Fibroblast of peridontal ligament (primary cell): ENCODE measurements around the gene MYCT1.

Source experiments
- DNase-seq: peaks from one replicate; pipeline ENCODE4 v3.0.0-alpha.2; 2010; ENCODE audit errors: extremely low read depth

Gene MYCT1

DNA sequence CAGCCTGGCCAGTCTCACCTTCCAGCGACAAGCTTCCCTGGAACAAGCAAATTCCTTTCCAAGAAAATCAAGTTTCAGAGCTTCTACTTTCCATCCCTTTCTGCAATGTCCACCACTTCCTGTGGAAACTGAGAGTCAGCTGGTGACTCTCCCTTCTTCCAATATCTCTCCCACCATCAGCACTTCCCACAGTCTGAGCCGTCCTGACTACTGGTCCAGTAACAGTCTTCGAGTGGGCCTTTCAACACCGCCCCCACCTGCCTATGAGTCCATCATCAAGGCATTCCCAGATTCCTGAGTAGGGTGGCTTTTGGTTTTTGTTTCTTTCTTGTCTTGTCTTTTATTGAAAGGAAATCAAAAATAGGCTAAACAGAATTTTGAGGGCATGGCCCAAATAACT lies 24.3 kb downstream of the MYCT1 start:
- DNase-seq: no peak

DNA sequence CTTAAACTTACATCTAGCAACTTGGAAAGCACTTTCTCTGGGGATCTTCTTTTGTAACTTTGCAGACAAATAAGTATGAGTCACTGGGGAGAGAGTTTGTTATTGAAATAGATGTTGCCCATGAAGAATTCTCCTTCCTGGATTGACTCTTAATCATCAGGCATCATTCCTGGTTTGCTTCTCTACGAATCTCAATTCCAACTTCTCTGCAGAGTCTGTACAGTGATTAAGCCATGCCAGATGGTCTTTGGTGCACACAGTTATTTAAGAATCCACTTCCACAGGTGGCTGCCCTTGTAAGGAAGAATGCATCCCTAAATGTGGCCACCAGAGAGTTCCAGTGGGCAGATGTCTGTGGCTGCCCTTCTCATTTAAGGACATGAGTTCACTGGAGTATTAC lies 25.7 kb downstream of the MYCT1 start:
- peak; percentile 77 for DNase-seq

GRCh38 chr6:152726313-152726712 lies 28.6 kb downstream of the MYCT1 start:
- DNase-seq: no peak

GRCh38 chr6:152727507-152727906 lies 29.8 kb downstream of the MYCT1 start:
- DNase-seq: no peak

GRCh38 chr6:152734630-152735029 lies 36.9 kb downstream of the MYCT1 start:
- no peak for DNase-seq

DNA sequence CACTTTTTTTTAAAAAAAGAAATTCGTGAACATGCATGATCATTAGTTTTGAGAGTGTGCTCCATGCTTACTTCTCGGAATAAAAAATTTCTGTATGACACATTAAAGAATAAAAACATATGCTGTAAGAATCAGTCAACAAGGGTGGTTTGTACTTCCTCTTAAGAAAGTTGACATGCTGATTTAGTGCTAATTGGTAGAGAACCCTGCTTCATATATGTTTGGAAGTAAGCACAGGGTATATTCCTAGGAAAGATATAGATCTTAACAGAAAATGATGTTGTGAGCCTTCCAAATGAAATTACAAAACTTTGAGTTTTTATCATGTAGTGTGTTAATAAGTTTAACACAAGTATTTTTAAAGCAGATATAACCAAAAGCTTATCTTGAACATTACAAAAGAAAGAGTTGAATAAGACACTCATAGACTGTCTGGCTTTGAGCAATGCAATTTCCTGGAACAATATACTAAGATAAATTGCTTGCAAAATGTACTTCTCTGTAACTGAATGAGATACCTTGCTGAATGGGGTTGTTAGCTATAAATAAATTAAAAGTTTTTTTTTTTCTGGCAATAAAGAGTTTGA lies 39.1 kb downstream of the MYCT1 start:
- no peak for DNase-seq

DNA sequence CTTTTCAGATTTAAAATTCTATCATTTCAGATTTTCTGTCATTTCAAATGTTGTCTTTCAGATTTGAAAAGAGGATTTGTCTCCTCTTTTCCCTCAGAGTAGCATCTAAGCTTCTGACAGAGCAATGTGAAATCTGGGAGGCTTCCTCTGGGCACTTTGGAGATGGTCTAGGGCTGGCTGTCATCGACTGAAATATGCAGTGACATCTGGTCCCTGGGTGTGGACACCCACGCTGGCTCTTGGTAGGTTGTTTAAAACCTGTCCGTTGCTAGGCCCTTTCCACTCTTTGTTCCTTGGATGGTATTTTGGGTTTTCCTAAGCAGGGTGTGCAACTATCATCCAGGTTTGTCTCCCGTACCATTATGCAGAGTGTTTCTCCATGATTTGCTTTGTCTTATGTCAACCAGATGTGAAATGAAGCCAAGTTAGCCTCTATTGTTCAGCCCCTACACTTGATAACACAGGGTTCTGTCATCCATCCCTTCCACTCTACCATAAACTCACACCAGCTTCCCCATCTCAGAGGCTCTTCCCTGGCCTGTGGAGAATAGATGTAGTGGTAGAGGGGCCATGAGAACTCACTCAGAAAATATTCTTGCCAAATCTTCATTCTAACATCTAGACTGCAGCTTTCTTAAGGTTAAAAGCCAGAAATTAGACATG lies 47.9 kb downstream of the MYCT1 start:
- DNase-seq: no peak

- peak; percentile 8 for DNase-seq
Measured at GRCh38 chr6:152746172-152746553, 48.5 kb downstream of the MYCT1 start.

DNA sequence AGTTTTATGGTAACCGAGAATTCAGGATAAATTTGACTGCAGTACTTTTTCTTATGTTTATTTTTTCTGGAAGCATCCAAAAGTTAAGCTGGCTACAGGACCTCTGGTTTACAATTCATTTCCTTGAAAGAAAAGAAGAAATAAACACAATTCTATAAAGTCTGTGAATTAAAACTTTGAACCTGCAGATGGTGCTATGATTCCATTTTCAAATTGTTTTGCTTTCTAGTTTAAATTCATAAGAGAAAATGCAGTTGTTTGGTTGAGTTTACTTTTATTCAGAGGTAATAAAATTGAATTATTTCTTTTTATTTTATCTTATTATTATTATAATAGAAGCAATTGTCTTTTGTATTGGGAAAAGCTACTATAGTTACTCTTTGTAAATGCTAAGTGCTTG lies 51.1 kb downstream of the MYCT1 start:
- peak; percentile 47 for DNase-seq

- no peak for DNase-seq
Measured at GRCh38 chr6:152749336-152749735, 51.6 kb downstream of the MYCT1 start.

DNA sequence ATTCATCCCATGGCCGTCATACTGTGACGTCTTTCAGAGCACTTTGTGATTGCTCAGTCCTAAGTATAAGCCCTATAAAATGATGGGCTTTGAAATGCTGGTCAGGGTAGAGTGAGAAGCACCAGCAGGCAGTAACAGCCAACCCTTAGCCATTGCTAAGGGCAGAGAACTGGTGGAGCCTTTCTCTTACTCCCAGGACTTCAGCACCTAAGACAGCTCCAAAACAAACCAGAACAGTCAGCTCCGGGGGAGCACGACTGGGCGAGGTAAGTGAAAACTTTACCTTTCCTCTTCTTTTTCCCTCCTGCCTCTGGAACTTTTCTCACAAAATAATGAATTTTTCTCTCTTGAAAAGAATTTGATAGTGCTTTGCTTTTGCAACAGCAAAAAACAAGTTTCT lies 53.0 kb downstream of the MYCT1 start, which contains the start of gene VIP:
TSS of gene VIP (plus strand) at position 104 of the 400 bp plus-strand sequence. CDS start 1,381 bp downstream, outside the sequence.
- DNase-seq: peak; percentile 29

DNA sequence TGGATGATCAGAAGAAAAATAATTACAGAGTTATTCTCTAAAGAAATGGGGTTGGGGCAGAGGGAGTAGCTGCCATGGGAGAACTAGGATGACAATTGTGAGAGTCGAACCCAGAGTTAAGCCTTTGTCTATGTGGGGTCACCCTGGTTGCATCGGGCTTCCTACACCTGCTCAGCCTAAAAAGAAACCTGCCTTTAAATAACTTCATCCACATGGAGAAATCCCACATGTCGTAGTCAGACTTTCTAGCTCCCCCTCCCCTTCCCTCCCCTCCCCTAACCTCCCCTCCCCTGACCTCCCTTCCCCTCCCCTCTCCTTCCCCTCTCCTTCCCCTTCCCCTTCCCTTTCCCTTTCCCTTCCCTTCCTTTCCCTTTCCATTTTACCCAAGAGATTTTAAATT lies 67.6 kb downstream of the MYCT1 start:
- DNase-seq: no peak

GRCh38 chr6:152769159-152769558 lies 71.5 kb downstream of the MYCT1 start:
- DNase-seq: no peak

- DNase-seq: no peak
Measured at GRCh38 chr6:152769993-152770392, 72.3 kb downstream of the MYCT1 start.

DNA sequence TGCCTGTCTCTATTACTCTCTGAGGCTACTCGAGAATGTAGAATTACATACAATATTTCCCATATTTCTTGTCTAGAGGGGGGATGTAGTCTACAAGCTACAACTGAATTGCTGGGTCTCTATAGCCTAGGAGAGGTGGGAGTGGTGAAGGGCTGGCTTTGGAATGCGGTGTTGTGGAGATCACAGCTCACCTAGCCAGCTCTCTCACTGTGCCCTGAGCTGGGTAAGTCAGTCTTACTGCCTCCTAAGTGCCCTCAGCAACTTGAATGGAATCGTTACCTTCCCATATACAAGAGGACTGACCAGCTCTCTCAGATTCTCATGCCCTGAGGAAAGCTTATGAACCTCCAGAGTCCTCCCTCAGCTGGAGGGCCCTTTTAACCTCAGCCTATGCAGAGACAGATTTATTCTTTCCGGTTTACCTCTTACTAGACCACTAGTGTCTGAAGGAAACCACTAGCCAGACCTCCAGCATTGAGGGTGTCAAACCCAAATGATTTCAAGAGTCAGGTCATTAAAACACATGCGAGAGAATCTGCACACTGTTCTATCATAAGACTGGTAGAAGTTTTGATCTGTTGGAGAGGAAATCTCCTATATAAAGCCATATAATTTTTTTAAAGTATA lies 73.5 kb downstream of the MYCT1 start:
- no peak for DNase-seq
